HG03342 (cell line): ENCODE results near the gene SH2D7.

ENCODE experiments used
- ATAC-seq: cut with Tn5 transposase; IDR thresholded peaks from one replicate; pipeline ENCODE4 v1.9.1; 2021; ENCODE audit warnings: mild to moderate bottlenecking, moderate library complexity; ENCODE audit not compliant: unreplicated experiment

SH2D7 gene

GRCh38 chr15:78092261-78093041, at the start of gene SH2D7:
Gene SH2D7, plus strand, starts transcription at chr15:78092561. Its CDS starts 24 bp downstream, at chr15:78092585.
- no peak for ATAC-seq

- ATAC-seq: no peak
These were observed 47.8 kb upstream of the SH2D7 start for GRCh38 chr15:78044407-78045155.

- ATAC-seq: no peak
These were observed 47.2 kb upstream of the SH2D7 start for GRCh38 chr15:78045189-78045588.

GRCh38 chr15:78046796-78047341, 45.5 kb upstream of the SH2D7 start:
- ATAC-seq: no peak

- no peak for ATAC-seq
These were observed 44.4 kb upstream of the SH2D7 start for GRCh38 chr15:78047761-78048627.

GRCh38 chr15:78048628-78048920, 43.8 kb upstream of the SH2D7 start:
- no peak for ATAC-seq

GRCh38 chr15:78049691-78050440, 42.5 kb upstream of the SH2D7 start:
- ATAC-seq: peak; percentile 60

- ATAC-seq: peak; percentile 33
These were observed 41.9 kb upstream of the SH2D7 start for GRCh38 chr15:78050441-78050809.

GRCh38 chr15:78050826-78051225, 41.5 kb upstream of the SH2D7 start:
- no peak for ATAC-seq

GRCh38 chr15:78051596-78051995, 40.8 kb upstream of the SH2D7 start:
- no peak for ATAC-seq

GRCh38 chr15:78052001-78052401, 40.4 kb upstream of the SH2D7 start:
- no peak for ATAC-seq

GRCh38 chr15:78052545-78052944, 39.8 kb upstream of the SH2D7 start:
- no peak for ATAC-seq

GRCh38 chr15:78054518-78054917, 37.8 kb upstream of the SH2D7 start:
- no peak for ATAC-seq

- no peak for ATAC-seq
These were observed 37.4 kb upstream of the SH2D7 start for GRCh38 chr15:78054966-78055365.

GRCh38 chr15:78055919-78056713, 36.2 kb upstream of the SH2D7 start:
- no peak for ATAC-seq

- no peak for ATAC-seq
These were observed 35.6 kb upstream of the SH2D7 start for GRCh38 chr15:78056714-78057269.

GRCh38 chr15:78057803-78058202, 34.6 kb upstream of the SH2D7 start:
- no peak for ATAC-seq

- no peak for ATAC-seq
These were observed 33.9 kb upstream of the SH2D7 start for GRCh38 chr15:78058401-78058935.
